ENCODE data around the gene SIN3A. TPM values are rescaled to one million over a fixed set of nuclear protein-coding genes. Genes with fewer than 3 reads are reported as not detected.

The SIN3A gene
- total RNA-seq, 1 experiment from 2014 or later, result 74.7 TPM

- no peak for TF ChIP-seq CTCF (conservative IDR thresholded peaks at IDR 0.05; ENCODE audit: low read depth, low read length)
- no peaks in the 10 kb centered on the region for H3K9me3 ChIP-seq (ENCODE audit: low read depth, low read length, poor library complexity, severe bottlenecking)
- no TSS peak for BruUV-seq (replicated peaks)
- peaks cover 34% of the 10 kb centered on the region for H3K36me3 ChIP-seq (ENCODE audit: insufficient read depth, low read length, poor library complexity, severe bottlenecking)
- peaks cover 8% of the 10 kb centered on the region for H3K4me1 ChIP-seq (ENCODE audit: insufficient read depth, low read length, poor library complexity, severe bottlenecking)
- ChIA-PET POLR2A (ENCODE audit: low non-redundant PET) (no interaction called here), CTCF (no interaction called here)
- no peak overlapping the region for H3K27ac ChIP-seq (ENCODE audit: low read depth, low read length, poor library complexity, severe bottlenecking)
- intact Hi-C loops (cut with micrococcal nuclease; ENCODE audit: unreplicated experiment), result no loop called here
- no peak overlapping the region for H3K4me3 ChIP-seq (ENCODE audit: low read depth, low read length, poor library complexity, severe bottlenecking)
- no peaks in the 10 kb centered on the region for H3K27me3 ChIP-seq (replicated peaks; ENCODE audit: insufficient read depth, low read depth, low read length, poor library complexity)
- DNase-seq (ENCODE audit: low spot score), result no peak
Observed at GRCh38 chr15:75363786-75364185, 87.7 kb downstream of the SIN3A start.

GRCh38 chr15:75362642-75363249 is 88.7 kb downstream of the SIN3A start:
- no peak for TF ChIP-seq EZH2 (IDR thresholded peaks at IDR 0.05; ENCODE audit: borderline replicate concordance, low read depth, low read length, poor library complexity, severe bottlenecking)
- H3K9me3 ChIP-seq (ENCODE audit: low read depth, low read length, poor library complexity, severe bottlenecking), result no peaks in the 10 kb centered on the region
- H3K4me1 ChIP-seq (ENCODE audit: insufficient read depth, low read length, poor library complexity, severe bottlenecking), result peaks cover 7% of the 10 kb centered on the region
- intact Hi-C loops (cut with micrococcal nuclease; ENCODE audit: unreplicated experiment), result no loop called here
- H3K27me3 ChIP-seq (replicated peaks; ENCODE audit: insufficient read depth, low read depth, low read length, poor library complexity), result no peaks in the 10 kb centered on the region
- ChIA-PET CTCF (no interaction called here), POLR2A (ENCODE audit: low non-redundant PET) (no interaction called here)
- H3K36me3 ChIP-seq (ENCODE audit: insufficient read depth, low read length, poor library complexity, severe bottlenecking), result peaks cover 34% of the 10 kb centered on the region
- H3K27ac ChIP-seq (ENCODE audit: low read depth, low read length, poor library complexity, severe bottlenecking), result no peak overlapping the region
- DNase-seq (ENCODE audit: low spot score), result no peak
- no TSS peak for BruUV-seq (replicated peaks)
- no peak overlapping the region for H3K4me3 ChIP-seq (ENCODE audit: low read depth, low read length, poor library complexity, severe bottlenecking)

GRCh38 chr15:75361989-75362641 is 89.4 kb downstream of the SIN3A start:
- ChIA-PET POLR2A (ENCODE audit: low non-redundant PET) (no interaction called here), CTCF (no interaction called here)
- BruUV-seq (replicated peaks), result no TSS peak
- no peak for DNase-seq (ENCODE audit: low spot score)
- no peak for TF ChIP-seq CTCF (conservative IDR thresholded peaks at IDR 0.05; ENCODE audit: low read depth, low read length)
- TF ChIP-seq EZH2 (IDR thresholded peaks at IDR 0.05; ENCODE audit: borderline replicate concordance, low read depth, low read length, poor library complexity, severe bottlenecking), result no peak
- Histone ChIP-seq H3K27me3 (replicated peaks; ENCODE audit: insufficient read depth, low read depth, low read length, poor library complexity) (no peaks in the 10 kb centered on the region), H3K36me3 (ENCODE audit: insufficient read depth, low read length, poor library complexity, severe bottlenecking) (peaks cover 31% of the 10 kb centered on the region), H3K4me1 (ENCODE audit: insufficient read depth, low read length, poor library complexity, severe bottlenecking) (peaks cover under 1% of the 10 kb centered on the region), H3K27ac (ENCODE audit: low read depth, low read length, poor library complexity, severe bottlenecking) (no peak overlapping the region), H3K9me3 (ENCODE audit: low read depth, low read length, poor library complexity, severe bottlenecking) (no peaks in the 10 kb centered on the region), H3K4me3 (ENCODE audit: low read depth, low read length, poor library complexity, severe bottlenecking) (no peak overlapping the region)
- intact Hi-C loops (cut with micrococcal nuclease; ENCODE audit: unreplicated experiment), result no loop called here
